Right atrium auricular region (tissue), 2 donors: ENCODE data around the gene ST6GALNAC5. TPM values are rescaled to one million over a fixed set of nuclear protein-coding genes. Genes with fewer than 3 reads are reported as not detected.

Source experiments
- DNase-seq: peaks from one replicate; pipeline ENCODE4 v3.0.0-alpha.2; 2019; ENCODE audit warnings: low spot score
- H3K27ac ChIP-seq, 2 donors: fragments of 200-600 bp; sonication (generic); 1 replicate in 1 of 2; 2 replicates in 1 of 2; pipeline ENCODE4 v1.5.1; 2016 to 2019
- H3K27me3 ChIP-seq, 2 donors: fragments of 200-600 bp; sonication (generic); one replicate each; pipeline versions ENCODE4 v1.5.1 to v1.6.0; 2017 to 2019
- H3K36me3 ChIP-seq: fragments of 200-600 bp; sonication (generic); one replicate; pipeline ENCODE4 v1.5.1; 2016
- H3K4me1 ChIP-seq, 2 donors: fragments of 200-600 bp; sonication (generic); one replicate each; pipeline versions ENCODE4 v1.5.1 to v1.6.0; 2017 to 2019
- H3K4me3 ChIP-seq, 2 donors: fragments of 200-600 bp; sonication (generic); 1 replicate in 1 of 2; 2 replicates in 1 of 2; pipeline ENCODE4 v1.5.1; 2017 to 2019; ENCODE audit warnings: mild to moderate bottlenecking in 1 of 2, moderate library complexity in 1 of 2
- H3K9me3 ChIP-seq, 2 donors: fragments of 200-600 bp; sonication (generic); one replicate each; pipeline ENCODE4 v1.5.1; 2019
- CTCF ChIP-seq, 2 donors: fragments of 200-600 bp; sonication (generic); IDR thresholded peaks; one replicate each; pipeline ENCODE4 v1.5.1; 2019; ENCODE audit warnings: antibody characterized with exemption in 2 of 2
- total RNA-seq, 2 donors: library from RNA; depleted of rRNA; stranded (reverse); fragments of >200 nt; gene quantifications; one replicate each; pipeline ENCODE4 v1.1.0, GENCODE V29; 2016

The ST6GALNAC5 gene
- total RNA-seq, 2 donors from 2014 or later: 1.8 to 1.9 TPM

GRCh38 chr1:76868154-76868882, 1.0 kb downstream of the ST6GALNAC5 start:
- no peak for DNase-seq
- Histone ChIP-seq H3K27ac (no peak overlapping the region), H3K9me3 (no peaks in the 10 kb centered on the region), H3K27me3 (peaks cover 0 to 13% of the 10 kb centered on the region in 2 donors), H3K4me3 (peak overlapping the region; percentile 22 to 48), H3K4me1 (peaks cover 0 to 22% of the 10 kb centered on the region in 2 donors), H3K36me3 (no peaks in the 10 kb centered on the region)
- peak in 1 of 2 donors; percentile 32 for TF ChIP-seq CTCF (IDR thresholded peaks at IDR 0.05)

GRCh38 chr1:76868916-76869315, 1.6 kb downstream of the ST6GALNAC5 start:
- no peak for TF ChIP-seq CTCF (IDR thresholded peaks at IDR 0.05)
- no peaks in the 10 kb centered on the region for H3K9me3 ChIP-seq
- H3K4me1 ChIP-seq: peaks cover 0 to 22% of the 10 kb centered on the region in 2 donors
- DNase-seq: no peak
- H3K27me3 ChIP-seq: peaks cover 0 to 13% of the 10 kb centered on the region in 2 donors
- H3K4me3 ChIP-seq: peak overlapping the region; percentile 22 to 48
- H3K36me3 ChIP-seq: no peaks in the 10 kb centered on the region
- H3K27ac ChIP-seq: no peak overlapping the region

GRCh38 chr1:76870037-76870436, 2.8 kb downstream of the ST6GALNAC5 start:
- no peak for DNase-seq
- H3K27ac ChIP-seq: no peak overlapping the region
- H3K4me3 ChIP-seq: no peak overlapping the region
- TF ChIP-seq CTCF (IDR thresholded peaks at IDR 0.05): no peak
- H3K27me3 ChIP-seq: peaks cover 0 to 13% of the 10 kb centered on the region in 2 donors
- H3K4me1 ChIP-seq: peaks cover 0 to 22% of the 10 kb centered on the region in 2 donors
- no peaks in the 10 kb centered on the region for H3K9me3 ChIP-seq
- no peaks in the 10 kb centered on the region for H3K36me3 ChIP-seq

GRCh38 chr1:76871355-76871974, 4.2 kb downstream of the ST6GALNAC5 start:
- H3K9me3 ChIP-seq: no peaks in the 10 kb centered on the region
- TF ChIP-seq CTCF (IDR thresholded peaks at IDR 0.05): no peak
- no peaks in the 10 kb centered on the region for H3K36me3 ChIP-seq
- H3K27me3 ChIP-seq: peaks cover 0 to 13% of the 10 kb centered on the region in 2 donors
- H3K4me3 ChIP-seq: no peak overlapping the region
- H3K27ac ChIP-seq: no peak overlapping the region
- peaks cover 0 to 22% of the 10 kb centered on the region in 2 donors for H3K4me1 ChIP-seq
- DNase-seq: no peak

- Histone ChIP-seq H3K9me3 (no peaks in the 10 kb centered on the region), H3K4me3 (no peak overlapping the region), H3K36me3 (no peaks in the 10 kb centered on the region), H3K27ac (no peak overlapping the region), H3K27me3 (peaks cover 0 to 13% of the 10 kb centered on the region in 2 donors), H3K4me1 (peaks cover 0 to 12% of the 10 kb centered on the region in 2 donors)
- TF ChIP-seq CTCF (IDR thresholded peaks at IDR 0.05): no peak
- DNase-seq: no peak
Observed at GRCh38 chr1:76872944-76873343, 5.7 kb downstream of the ST6GALNAC5 start.
